GM21423 (cell line): ENCODE data around the gene C1GALT1.

Experiments
- ATAC-seq: cut with Tn5 transposase; IDR thresholded peaks from one replicate; pipeline ENCODE4 v1.9.1; 2021; ENCODE audit warnings: mild to moderate bottlenecking, moderate library complexity; ENCODE audit not compliant: unreplicated experiment

C1GALT1 gene

GRCh38 chr7:7265081-7266075 is 83.0 kb downstream of the C1GALT1 start:
- no peak for ATAC-seq

DNA sequence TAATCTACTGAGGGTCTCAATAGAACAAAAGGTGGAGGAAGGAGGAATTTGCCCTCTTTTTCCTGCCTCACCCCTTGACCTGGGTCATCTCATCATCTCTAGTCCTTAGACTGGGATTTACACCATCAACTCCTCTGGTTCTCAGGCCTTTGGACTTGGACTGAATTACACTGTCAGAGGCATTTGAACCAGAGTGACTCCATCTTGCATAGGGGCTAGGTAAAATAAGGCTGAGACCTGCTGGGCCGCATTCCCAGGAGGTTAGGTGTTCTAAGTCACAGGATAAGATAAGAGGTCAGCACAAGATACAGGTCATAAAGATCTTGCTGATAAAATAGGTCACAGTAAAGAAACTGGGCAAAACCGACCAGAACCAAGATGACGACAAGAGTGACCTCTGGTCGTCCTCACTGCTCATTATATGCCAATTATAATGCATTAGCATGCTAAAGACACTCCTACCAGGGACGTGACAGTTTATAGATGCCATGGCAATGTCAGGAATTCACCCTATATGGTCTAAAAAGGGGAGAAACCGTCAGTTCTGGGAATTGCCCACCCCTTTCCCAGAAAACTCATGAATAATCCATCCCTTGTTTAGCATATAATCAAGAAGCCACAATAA is 84.0 kb downstream of the C1GALT1 start:
- ATAC-seq, result no peak

DNA sequence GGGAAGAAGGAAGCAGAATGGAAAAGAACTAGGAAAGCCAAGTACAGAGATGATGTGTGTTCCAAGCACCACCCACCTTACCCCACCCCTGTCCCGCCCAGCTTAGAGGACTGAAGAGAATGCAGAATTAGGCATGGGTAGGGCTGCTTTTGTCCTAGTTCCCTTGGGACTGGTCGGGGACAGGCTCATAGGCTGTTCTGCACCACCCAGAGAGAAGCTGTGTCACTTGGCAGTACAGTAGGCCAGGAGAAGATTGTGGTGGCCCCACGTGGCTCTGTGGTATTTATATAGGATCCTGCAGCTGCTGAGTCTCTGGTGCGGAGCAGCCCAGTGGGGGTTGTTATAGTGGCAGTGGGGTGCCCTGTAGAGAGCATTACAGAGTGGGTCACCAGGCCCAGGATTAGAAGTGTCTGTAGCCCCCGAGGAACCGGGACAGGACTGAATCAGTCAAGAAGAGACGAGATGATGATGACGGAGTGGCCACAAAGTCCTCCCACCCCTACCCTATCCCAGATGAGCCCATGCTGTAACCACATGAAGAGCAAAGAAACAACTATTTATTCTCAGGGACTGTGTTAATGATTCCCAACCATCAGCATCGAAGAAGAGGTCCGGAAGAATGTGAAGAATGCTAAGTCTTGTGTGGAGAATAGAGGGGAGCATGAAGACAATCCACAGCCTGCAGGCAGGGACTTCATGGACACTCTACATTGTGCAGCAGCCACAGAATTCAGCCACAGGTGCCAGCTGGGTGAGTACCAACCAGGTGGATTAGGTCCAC is 88.9 kb downstream of the C1GALT1 start:
- ATAC-seq, result no peak

- ATAC-seq, result no peak
Measured at GRCh38 chr7:7272294-7272693, 90.0 kb downstream of the C1GALT1 start.

GRCh38 chr7:7274782-7275181 is 92.4 kb downstream of the C1GALT1 start:
- ATAC-seq, result no peak

GRCh38 chr7:7276161-7276560 is 93.8 kb downstream of the C1GALT1 start:
- ATAC-seq, result no peak

- ATAC-seq, result no peak
Measured at GRCh38 chr7:7290429-7291122, 108.2 kb downstream of the C1GALT1 start.

- no peak for ATAC-seq
Measured at GRCh38 chr7:7292085-7292484, 109.7 kb downstream of the C1GALT1 start.

DNA sequence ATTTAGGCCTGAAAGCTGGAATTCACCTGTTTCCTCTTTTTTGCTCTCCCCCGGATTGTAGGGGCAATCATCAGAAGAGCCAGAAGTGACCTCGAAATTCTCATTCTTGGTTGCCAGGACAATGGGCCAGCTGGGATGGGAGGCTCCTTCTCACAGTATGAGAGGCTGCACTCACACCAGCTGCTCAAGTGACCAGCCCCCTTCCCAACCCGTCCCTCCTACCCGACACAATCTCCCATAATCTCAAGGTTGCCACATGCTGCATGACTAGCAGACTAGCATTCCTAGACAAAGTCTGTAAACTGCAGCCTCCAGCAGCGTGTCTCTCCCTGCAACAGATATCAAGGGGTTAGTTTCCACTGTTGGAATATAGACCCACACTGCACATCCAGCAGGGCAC is 110.3 kb downstream of the C1GALT1 start:
- no peak for ATAC-seq

- ATAC-seq, result no peak
Measured at GRCh38 chr7:7293092-7293491, 110.7 kb downstream of the C1GALT1 start.

- no peak for ATAC-seq
Measured at GRCh38 chr7:7294911-7295310, 112.6 kb downstream of the C1GALT1 start.
